HepG2 (cell line): ENCODE measurements around the gene RASGRP2. TPM values are rescaled to one million over a fixed set of nuclear protein-coding genes. Genes with fewer than 3 reads are reported as not detected.

ENCODE experiments used
- ATAC-seq: fragments of 200-7000 bp; cut with Tn5 transposase; 3 replicates; pipeline ENCODE4 v1.9.1; 2020; ENCODE audit warnings: mild to moderate bottlenecking, moderate library complexity
- BruUV-seq: library from RNA; stranded (reverse); fragments of 400-500 nt; replicated peaks from 2 replicates; lab custom pipeline; 2021; lab: Mats Ljungman, UMichigan
- CTCF ChIA-PET: fragments of 300-600 bp; formaldehyde crosslinking; extraction: SDS; loops from one replicate; lab custom pipeline; 2021; ENCODE audit warnings: low total read pairs, inconsistent platforms, low intra/inter-chr PET ratio; lab: Yijun Ruan, JAX
- POLR2A ChIA-PET: fragments of 350-600 bp; sonication (Branson Sonifier 250); formaldehyde crosslinking; loops from one replicate; lab custom pipeline; 2020; ENCODE audit warnings: antibody characterized with exemption, inconsistent platforms; lab: Yijun Ruan, JAX
- DNase-seq: peaks from one replicate; pipeline ENCODE4 v3.0.0-alpha.2; 2015; ENCODE audit warnings: low spot score
- FAIRE-seq: peaks from 3 replicates; lab custom pipeline; 2011; peaks lifted over from hg19 to GRCh38; lab: Jason Lieb, UNC
- H2AFZ ChIP-seq: one replicate; pipeline ENCODE4 v1.6.1; 2011; ENCODE audit warnings: low read length, inconsistent platforms
- H3K27ac ChIP-seq: fragments of 300-600 bp; 3 replicates; pipeline ENCODE4 v1.8.0; 2011; ENCODE audit warnings: mixed run types, mild to moderate bottlenecking, mixed read lengths, low read length, inconsistent platforms; ENCODE audit not compliant: insufficient read depth; ENCODE audit errors: extremely low read length
- H3K27me3 ChIP-seq, 2 experiments: fragments of 200-600 bp in 1 of 2; 2 replicates in 1 of 2; 3 replicates in 1 of 2; pipeline versions ENCODE4 v1.6.0 to v1.8.0; 2011; ENCODE audit warnings: low read length in 2 of 2, mild to moderate bottlenecking in 2 of 2, moderate library complexity in 2 of 2, inconsistent platforms in 1 of 2; ENCODE audit not compliant: insufficient read depth in 2 of 2, control insufficient read depth in 1 of 2
- H3K36me3 ChIP-seq, 2 experiments: fragments of 200-600 bp in 1 of 2; replicated peaks in 1 of 2; 2 replicates in 1 of 2; 3 replicates in 1 of 2; pipeline versions ENCODE4 v1.5.1 to v1.8.0; 2011; ENCODE audit warnings: low read length in 2 of 2, inconsistent platforms in 1 of 2; ENCODE audit not compliant: insufficient read depth in 2 of 2, control insufficient read depth in 1 of 2
- H3K4me1 ChIP-seq: 2 replicates; pipeline ENCODE4 v1.5.1; 2012; ENCODE audit warnings: low read length, inconsistent platforms; ENCODE audit not compliant: insufficient read depth
- H3K4me2 ChIP-seq: 2 replicates; pipeline ENCODE4 v1.6.0; 2011; ENCODE audit warnings: low read depth, low read length, inconsistent platforms
- H3K4me3 ChIP-seq, 3 experiments: fragments of 200-600 bp in 1 of 3; sonication (generic), shearing (Covaris generic) in 1 of 3; replicated peaks in 1 of 3; 2 replicates each; pipeline ENCODE4 v1.5.1; 2011 to 2016; ENCODE audit warnings: low read length in 3 of 3, inconsistent platforms in 2 of 3, low read depth in 2 of 3, mild to moderate bottlenecking in 2 of 3, control low read depth in 1 of 3, mixed read lengths in 1 of 3; ENCODE audit not compliant: insufficient read depth in 1 of 3
- H3K79me2 ChIP-seq: one replicate; pipeline ENCODE4 v1.6.1; 2011; ENCODE audit warnings: low read length, inconsistent platforms; ENCODE audit not compliant: insufficient read depth
- H3K9ac ChIP-seq: 2 replicates; pipeline ENCODE4 v1.6.0; 2011; ENCODE audit warnings: mild to moderate bottlenecking, low read depth, low read length, inconsistent platforms; ENCODE audit not compliant: insufficient read depth
- H3K9me3 ChIP-seq: 2 replicates; pipeline ENCODE4 v1.5.1; 2012; ENCODE audit warnings: mild to moderate bottlenecking, low read length
- H4K20me1 ChIP-seq: 2 replicates; pipeline ENCODE4 v1.6.0; 2011; ENCODE audit warnings: inconsistent platforms, mild to moderate bottlenecking, low read length, moderate library complexity; ENCODE audit not compliant: insufficient read depth
- CBX2 ChIP-seq, 2 experiments: fragments of 200-600 bp in 1 of 2; sonication (generic); formaldehyde crosslinking in 1 of 2; IDR thresholded peaks; 2 replicates each; pipeline versions ENCODE4 v1.7.0 to v1.8.1; 2018 to 2022; ENCODE audit warnings: low read depth in 2 of 2, low read length in 1 of 2, mild to moderate bottlenecking in 1 of 2, missing genetic modification reagents in 1 of 2
- EZH2 ChIP-seq: conservative IDR thresholded peaks from 2 replicates; pipeline ENCODE4 v1.6.1; 2012; ENCODE audit warnings: mild to moderate bottlenecking, low read depth, low read length, moderate library complexity
- HMG20A ChIP-seq: IDR thresholded peaks from 2 replicates; pipeline ENCODE4 v1.6.1; 2016; ENCODE audit warnings: borderline replicate concordance
- KAT7 ChIP-seq: IDR thresholded peaks from 2 replicates; pipeline ENCODE4 v1.6.1; 2018; ENCODE audit warnings: borderline replicate concordance, missing compliant biosample characterization
- KLF15 ChIP-seq: sonication (generic); formaldehyde crosslinking; IDR thresholded peaks from 2 replicates; pipeline ENCODE4 v1.8.1; 2023; ENCODE audit warnings: borderline replicate concordance, mild to moderate bottlenecking, inconsistent platforms, missing genetic modification reagents, mixed read lengths
- MIXL1 ChIP-seq: IDR thresholded peaks from 2 replicates; pipeline ENCODE4 v1.6.1; 2016
- ZFP1 ChIP-seq: IDR thresholded peaks from 2 replicates; pipeline ENCODE4 v1.6.1; 2016
- ZNF317 ChIP-seq: sonication (generic); formaldehyde crosslinking; IDR thresholded peaks from 2 replicates; pipeline ENCODE4 v1.5.0; 2020; ENCODE audit warnings: mild to moderate bottlenecking, missing genetic modification reagents
- ZNF577 ChIP-seq: sonication (generic); formaldehyde crosslinking; IDR thresholded peaks from 2 replicates; pipeline ENCODE4 v1.4.0; 2020; ENCODE audit warnings: mild to moderate bottlenecking, low read depth, missing genetic modification reagents, borderline replicate concordance
- ZNF615 ChIP-seq: sonication (generic); formaldehyde crosslinking; IDR thresholded peaks from 2 replicates; pipeline ENCODE4 v1.5.0; 2020; ENCODE audit warnings: mild to moderate bottlenecking, missing genetic modification reagents, borderline replicate concordance
- WGBS: methylation state at CpG from one replicate; pipeline ENCODE4 v1.1.6; 2017; ENCODE audit warnings: low lambda C conversion rate; 5-methylcytosine and 5-hydroxymethylcytosine counted together
- in situ Hi-C: cut with HindIII; loops from 2 replicates; pipeline ENCODE4 v1.10.0; 2017; ENCODE audit warnings: low pct_unique_long_range_greater_than_20kb; ENCODE audit not compliant: extremely low pct_ligation_motif_present
- intact Hi-C: fragments of 100-400 bp; cut with micrococcal nuclease; formaldehyde crosslinking; loops from one replicate; pipeline ENCODE4 v1.10.0; 2022; ENCODE audit not compliant: unreplicated experiment
- polyA plus RNA-seq, 8 experiments: library from polyadenylated mRNA; depleted of rRNA in 3 of 8; stranded (reverse) in 7 of 8; unstranded in 1 of 8; fragments of >200 nt; fragmentation: Illumina TruSeq in 4 of 8; extraction: Trizol in 4 of 8; gene quantifications; 2 replicates each; pipeline versions ENCODE4 v1.2.1 to v1.2.3, GENCODE V29; 2011 to 2016; ENCODE audit warnings: low read depth in 4 of 8, missing spikeins in 1 of 8, mixed read lengths in 1 of 8; ENCODE audit not compliant: insufficient read depth in 1 of 8
- total RNA-seq, 5 experiments: library from RNA; depleted of rRNA; stranded (reverse); fragments of >200 nt; fragmentation: Illumina TruSeq; extraction: Trizol; gene quantifications; 2 replicates each; pipeline ENCODE4 v1.2.3, GENCODE V29; 2016; ENCODE audit warnings: low read depth in 1 of 5
- TF ChIP-seq, protein P1 (sequence below): sonication (generic); formaldehyde crosslinking; IDR thresholded peaks from 2 replicates; pipeline ENCODE4 v1.4.0; 2020; ENCODE audit warnings: missing genetic modification reagents, borderline replicate concordance
- TF ChIP-seq, protein P2 (sequence below): sonication (generic); formaldehyde crosslinking; IDR thresholded peaks from 2 replicates; pipeline ENCODE4 v1.5.0; 2020; ENCODE audit warnings: mild to moderate bottlenecking, missing genetic modification reagents
- TF ChIP-seq, protein P3 (sequence below): sonication (generic); formaldehyde crosslinking; IDR thresholded peaks from 2 replicates; pipeline ENCODE4 v1.4.0; 2020; ENCODE audit warnings: low read depth, mild to moderate bottlenecking, missing genetic modification reagents

The RASGRP2 gene
- total and polyA plus RNA-seq, 2 of the 13 experiments (the other 11 are each of a cell fraction or from before 2014, with no cell fraction given) = 0.61 TPM; not detected in 1

DNA sequence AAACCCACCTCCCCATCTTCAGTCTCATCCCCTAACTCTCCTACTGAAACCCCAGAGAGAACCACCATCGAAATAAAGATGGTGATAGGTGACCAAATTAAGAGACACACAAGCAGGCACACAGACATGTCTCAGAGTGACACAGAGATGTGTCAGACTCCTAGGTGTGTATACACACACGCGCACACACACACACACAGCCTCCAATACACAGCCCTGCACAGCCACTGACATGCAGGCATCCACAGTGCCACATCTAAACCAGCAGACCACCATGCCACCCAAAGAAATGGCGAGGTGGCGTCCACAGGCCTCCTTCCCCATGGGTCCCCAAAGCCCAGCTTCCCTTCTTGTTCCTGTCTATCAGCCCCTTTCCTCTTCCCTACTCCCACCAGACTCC lies 48.4 kb downstream of the RASGRP2 start (continued):
- TF ChIP-seq KAT7 (CRISPR knock-in tag) (no peak), EZH2 (no peak), ZNF615 (CRISPR knock-in tag) (no peak)
- TF ChIP-seq, protein P1, sequence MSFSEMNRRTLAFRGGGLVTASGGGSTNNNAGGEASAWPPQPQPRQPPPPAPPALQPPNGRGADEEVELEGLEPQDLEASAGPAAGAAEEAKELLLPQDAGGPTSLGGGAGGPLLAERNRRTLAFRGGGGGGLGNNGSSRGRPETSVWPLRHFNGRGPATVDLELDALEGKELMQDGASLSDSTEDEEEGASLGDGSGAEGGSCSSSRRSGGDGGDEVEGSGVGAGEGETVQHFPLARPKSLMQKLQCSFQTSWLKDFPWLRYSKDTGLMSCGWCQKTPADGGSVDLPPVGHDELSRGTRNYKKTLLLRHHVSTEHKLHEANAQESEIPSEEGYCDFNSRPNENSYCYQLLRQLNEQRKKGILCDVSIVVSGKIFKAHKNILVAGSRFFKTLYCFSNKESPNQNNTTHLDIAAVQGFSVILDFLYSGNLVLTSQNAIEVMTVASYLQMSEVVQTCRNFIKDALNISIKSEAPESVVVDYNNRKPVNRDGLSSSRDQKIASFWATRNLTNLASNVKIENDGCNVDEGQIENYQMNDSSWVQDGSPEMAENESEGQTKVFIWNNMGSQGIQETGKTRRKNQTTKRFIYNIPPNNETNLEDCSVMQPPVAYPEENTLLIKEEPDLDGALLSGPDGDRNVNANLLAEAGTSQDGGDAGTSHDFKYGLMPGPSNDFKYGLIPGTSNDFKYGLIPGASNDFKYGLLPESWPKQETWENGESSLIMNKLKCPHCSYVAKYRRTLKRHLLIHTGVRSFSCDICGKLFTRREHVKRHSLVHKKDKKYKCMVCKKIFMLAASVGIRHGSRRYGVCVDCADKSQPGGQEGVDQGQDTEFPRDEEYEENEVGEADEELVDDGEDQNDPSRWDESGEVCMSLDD (CRISPR knock-in tag) = no peak

- Histone ChIP-seq H3K79me2 (no peaks in the 10 kb centered on the region), H3K27ac (no peak overlapping the region), H3K9me3 (no peaks in the 10 kb centered on the region), H3K4me1 (no peaks in the 10 kb centered on the region), H3K4me2 (no peak overlapping the region), H3K4me3 (no peak overlapping the region), H3K9ac (no peak overlapping the region), H3K27me3 (peaks cover 4 to 82% of the 10 kb centered on the region in 2 experiments; a peak in 4 of 5 replicates), H2AFZ (no peak overlapping the region), H4K20me1 (no peaks in the 10 kb centered on the region), H3K36me3 (no peaks in the 10 kb centered on the region)
- CTCF ChIA-PET = no interaction called here
- in situ Hi-C loops = no loop called here
- WGBS = 0% methylated on average over 5 of the region's 5 CpGs
- intact Hi-C loops = no loop called here
- no peak for DNase-seq
- no TSS peak for BruUV-seq
- ATAC-seq = no peak
- no peak for FAIRE-seq
- POLR2A ChIA-PET = no interaction called here
- TF ChIP-seq ZNF317 (CRISPR knock-in tag) (no peak), HMG20A (CRISPR knock-in tag) (no peak), ZNF577 (CRISPR knock-in tag) (no peak), MIXL1 (no peak), CBX2 (IDR thresholded peaks at IDR 0.05; ENCODE audit: low read depth, low read length) (no peak), CBX2 (CRISPR knock-in tag; IDR thresholded peaks at IDR 0.05; ENCODE audit: low read depth) (no peak), ZFP1 (no peak), KLF15 (CRISPR knock-in tag) (no peak)
- TF ChIP-seq, protein P2, sequence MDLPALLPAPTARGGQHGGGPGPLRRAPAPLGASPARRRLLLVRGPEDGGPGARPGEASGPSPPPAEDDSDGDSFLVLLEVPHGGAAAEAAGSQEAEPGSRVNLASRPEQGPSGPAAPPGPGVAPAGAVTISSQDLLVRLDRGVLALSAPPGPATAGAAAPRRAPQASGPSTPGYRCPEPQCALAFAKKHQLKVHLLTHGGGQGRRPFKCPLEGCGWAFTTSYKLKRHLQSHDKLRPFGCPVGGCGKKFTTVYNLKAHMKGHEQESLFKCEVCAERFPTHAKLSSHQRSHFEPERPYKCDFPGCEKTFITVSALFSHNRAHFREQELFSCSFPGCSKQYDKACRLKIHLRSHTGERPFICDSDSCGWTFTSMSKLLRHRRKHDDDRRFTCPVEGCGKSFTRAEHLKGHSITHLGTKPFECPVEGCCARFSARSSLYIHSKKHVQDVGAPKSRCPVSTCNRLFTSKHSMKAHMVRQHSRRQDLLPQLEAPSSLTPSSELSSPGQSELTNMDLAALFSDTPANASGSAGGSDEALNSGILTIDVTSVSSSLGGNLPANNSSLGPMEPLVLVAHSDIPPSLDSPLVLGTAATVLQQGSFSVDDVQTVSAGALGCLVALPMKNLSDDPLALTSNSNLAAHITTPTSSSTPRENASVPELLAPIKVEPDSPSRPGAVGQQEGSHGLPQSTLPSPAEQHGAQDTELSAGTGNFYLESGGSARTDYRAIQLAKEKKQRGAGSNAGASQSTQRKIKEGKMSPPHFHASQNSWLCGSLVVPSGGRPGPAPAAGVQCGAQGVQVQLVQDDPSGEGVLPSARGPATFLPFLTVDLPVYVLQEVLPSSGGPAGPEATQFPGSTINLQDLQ (CRISPR knock-in tag) = no peak
- TF ChIP-seq, protein P3, sequence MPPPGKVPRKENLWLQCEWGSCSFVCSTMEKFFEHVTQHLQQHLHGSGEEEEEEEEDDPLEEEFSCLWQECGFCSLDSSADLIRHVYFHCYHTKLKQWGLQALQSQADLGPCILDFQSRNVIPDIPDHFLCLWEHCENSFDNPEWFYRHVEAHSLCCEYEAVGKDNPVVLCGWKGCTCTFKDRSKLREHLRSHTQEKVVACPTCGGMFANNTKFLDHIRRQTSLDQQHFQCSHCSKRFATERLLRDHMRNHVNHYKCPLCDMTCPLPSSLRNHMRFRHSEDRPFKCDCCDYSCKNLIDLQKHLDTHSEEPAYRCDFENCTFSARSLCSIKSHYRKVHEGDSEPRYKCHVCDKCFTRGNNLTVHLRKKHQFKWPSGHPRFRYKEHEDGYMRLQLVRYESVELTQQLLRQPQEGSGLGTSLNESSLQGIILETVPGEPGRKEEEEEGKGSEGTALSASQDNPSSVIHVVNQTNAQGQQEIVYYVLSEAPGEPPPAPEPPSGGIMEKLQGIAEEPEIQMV (CRISPR knock-in tag) = no peak
Measured at GRCh38 chr11:64694821-64695365, 49.0 kb downstream of the RASGRP2 start.
